ENCODE results near the gene AP4E1.
A peak's percentile ranks its signal among the peaks of the same experiment; 100 is the strongest.
"Not testable (repeated sequence)": the region's sequence is repeated elsewhere in the genome, so short reads cannot be mapped to it uniquely, and the experiment has no call there.

AP4E1 gene

GRCh38 chr15:50945725-50946124 is 37.2 kb downstream of the AP4E1 start:
- no peak for DNase-seq (ENCODE audit: low read depth in 2 of 2)

- not testable (repeated sequence) for DNase-seq (ENCODE audit: low read depth in 2 of 2)
Observed at GRCh38 chr15:50950745-50951144, 42.3 kb downstream of the AP4E1 start.

GRCh38 chr15:50953302-50953701 is 44.8 kb downstream of the AP4E1 start:
- DNase-seq (ENCODE audit: low read depth in 2 of 2) = peak in 1 of 2 experiments; percentile 20

GRCh38 chr15:50954837-50955236 is 46.4 kb downstream of the AP4E1 start:
- not testable (repeated sequence) for DNase-seq (ENCODE audit: low read depth in 2 of 2)

- no peak for DNase-seq (ENCODE audit: low read depth in 2 of 2)
Observed at GRCh38 chr15:50959717-50960116, 51.2 kb downstream of the AP4E1 start.

- DNase-seq (ENCODE audit: low read depth in 2 of 2) = no peak
Observed at GRCh38 chr15:50964075-50964474, 55.6 kb downstream of the AP4E1 start.

GRCh38 chr15:50968353-50968752 is 59.9 kb downstream of the AP4E1 start:
- no peak for DNase-seq (ENCODE audit: low read depth in 2 of 2)

- no peak for DNase-seq (ENCODE audit: low read depth in 2 of 2)
Observed at GRCh38 chr15:50970524-50970923, 62.0 kb downstream of the AP4E1 start.

- no peak for DNase-seq (ENCODE audit: low read depth in 2 of 2)
Observed at GRCh38 chr15:50971115-50971514, 62.6 kb downstream of the AP4E1 start.

GRCh38 chr15:50971542-50971941 is 63.1 kb downstream of the AP4E1 start:
- DNase-seq (ENCODE audit: low read depth in 2 of 2) = no peak

- no peak for DNase-seq (ENCODE audit: low read depth in 2 of 2)
Observed at GRCh38 chr15:50973605-50974004, 65.1 kb downstream of the AP4E1 start.

- no peak for DNase-seq (ENCODE audit: low read depth in 2 of 2)
Observed at GRCh38 chr15:50977162-50977561, 68.7 kb downstream of the AP4E1 start.

- no peak for DNase-seq (ENCODE audit: low read depth in 2 of 2)
Observed at GRCh38 chr15:50978580-50978979, 70.1 kb downstream of the AP4E1 start.

GRCh38 chr15:50979041-50979440 is 70.6 kb downstream of the AP4E1 start:
- no peak for DNase-seq (ENCODE audit: low read depth in 2 of 2)

- no peak for DNase-seq (ENCODE audit: low read depth in 2 of 2)
Observed at GRCh38 chr15:50993598-50993997, 85.1 kb downstream of the AP4E1 start.

- no peak for DNase-seq (ENCODE audit: low read depth in 2 of 2)
Observed at GRCh38 chr15:50996641-50997040, 88.2 kb downstream of the AP4E1 start.

- no peak for DNase-seq (ENCODE audit: low read depth in 2 of 2)
Observed at GRCh38 chr15:50997371-50998051, 89.0 kb downstream of the AP4E1 start.

- DNase-seq (ENCODE audit: low read depth in 2 of 2) = no peak
Observed at GRCh38 chr15:51004103-51004551, 95.6 kb downstream of the AP4E1 start.

- no peak for DNase-seq (ENCODE audit: low read depth in 2 of 2)
Observed at GRCh38 chr15:51006336-51006985, 98.0 kb downstream of the AP4E1 start.

- DNase-seq (ENCODE audit: low read depth in 2 of 2) = no peak
Observed at GRCh38 chr15:51007131-51007666, 98.7 kb downstream of the AP4E1 start.

- no peak for DNase-seq (ENCODE audit: low read depth in 2 of 2)
Observed at GRCh38 chr15:51011212-51011611, 102.7 kb downstream of the AP4E1 start.

- DNase-seq (ENCODE audit: low read depth in 2 of 2) = no peak
Observed at GRCh38 chr15:51016615-51017014, 108.1 kb downstream of the AP4E1 start.

GRCh38 chr15:51022206-51022605 is 113.7 kb downstream of the AP4E1 start:
- no peak for DNase-seq (ENCODE audit: low read depth in 2 of 2)

All from fibroblast of skin of left biceps (primary cell).